K562 (cell line): Measurements from ENCODE around the gene ACOT7.

Source experiments
- BRD4 ChIP-seq: fragments of 200-600 bp; sonication (generic); IDR thresholded peaks from 2 replicates; pipeline ENCODE4 v1.6.1; 2017; ENCODE audit warnings: inconsistent platforms
- CTCF ChIP-seq, 3 experiments: IDR thresholded peaks in 2 of 3; conservative IDR thresholded peaks in 1 of 3; 2 replicates each; pipeline ENCODE4 v1.5.1; 2011 to 2012; ENCODE audit warnings: low read length in 3 of 3, mild to moderate bottlenecking in 3 of 3, control low read depth in 2 of 3, improper control_type of control experiment in 1 of 3, inconsistent platforms in 1 of 3, low read depth in 1 of 3, mixed read lengths in 1 of 3, moderate library complexity in 1 of 3; ENCODE audit not compliant: insufficient read depth in 2 of 3
- E2F6 ChIP-seq, 2 experiments: IDR thresholded peaks; 2 replicates each; pipeline ENCODE4 v1.6.1; 2011; ENCODE audit warnings: borderline replicate concordance in 1 of 2, control low read depth in 1 of 2, low read depth in 1 of 2, low read length in 1 of 2, mild to moderate bottlenecking in 1 of 2, mixed read lengths in 1 of 2, moderate library complexity in 1 of 2; ENCODE audit not compliant: insufficient read depth in 1 of 2, insufficient read length in 1 of 2, poor library complexity in 1 of 2, severe bottlenecking in 1 of 2; ENCODE audit errors: extremely low read depth in 1 of 2
- LCOR ChIP-seq: sonication (generic); formaldehyde crosslinking; IDR thresholded peaks from 2 replicates; pipeline ENCODE4 v1.8.0; 2022; ENCODE audit warnings: mild to moderate bottlenecking, missing genetic modification reagents
- MEIS2 ChIP-seq: fragments of 450-650 bp; IDR thresholded peaks from 2 replicates; pipeline ENCODE4 v1.6.1; 2014; ENCODE audit warnings: mild to moderate bottlenecking; ENCODE audit not compliant: partially characterized antibody
- SMC3 ChIP-seq: conservative IDR thresholded peaks from 2 replicates; pipeline ENCODE4 v1.6.1; 2011; ENCODE audit warnings: low read depth, low read length, improper control_type of control experiment; ENCODE audit not compliant: insufficient read depth
- TRIM28 ChIP-seq: fragments of 450-650 bp; IDR thresholded peaks from 2 replicates; pipeline ENCODE4 v1.6.1; 2017
- TF ChIP-seq, protein P1 (sequence below): fragments of 200-800 bp; sonication (Bioruptor generic); IDR thresholded peaks from 2 replicates; pipeline ENCODE4 v1.6.1; 2016; ENCODE audit warnings: missing genetic modification characterization, missing compliant biosample characterization

- TF ChIP-seq TRIM28 (no peak), SMC3 (no peak), E2F6 (IDR thresholded peaks at IDR 0.05; ENCODE audit: borderline replicate concordance in 1 of 2, extremely low read depth in 1 of 2, insufficient read depth in 1 of 2, insufficient read length in 1 of 2, low read depth in 1 of 2, low read length in 1 of 2, poor library complexity in 1 of 2, severe bottlenecking in 1 of 2) (no peak), BRD4 (no peak), MEIS2 (no peak), CTCF (IDR thresholded peaks at IDR 0.05 in 2 of 3, conservative IDR thresholded peaks at IDR 0.05 in 1 of 3; ENCODE audit: insufficient read depth in 2 of 3, low read depth in 1 of 3, low read length in 3 of 3) (no peak), LCOR (CRISPR knock-in tag) (no peak)
- TF ChIP-seq, protein P1, sequence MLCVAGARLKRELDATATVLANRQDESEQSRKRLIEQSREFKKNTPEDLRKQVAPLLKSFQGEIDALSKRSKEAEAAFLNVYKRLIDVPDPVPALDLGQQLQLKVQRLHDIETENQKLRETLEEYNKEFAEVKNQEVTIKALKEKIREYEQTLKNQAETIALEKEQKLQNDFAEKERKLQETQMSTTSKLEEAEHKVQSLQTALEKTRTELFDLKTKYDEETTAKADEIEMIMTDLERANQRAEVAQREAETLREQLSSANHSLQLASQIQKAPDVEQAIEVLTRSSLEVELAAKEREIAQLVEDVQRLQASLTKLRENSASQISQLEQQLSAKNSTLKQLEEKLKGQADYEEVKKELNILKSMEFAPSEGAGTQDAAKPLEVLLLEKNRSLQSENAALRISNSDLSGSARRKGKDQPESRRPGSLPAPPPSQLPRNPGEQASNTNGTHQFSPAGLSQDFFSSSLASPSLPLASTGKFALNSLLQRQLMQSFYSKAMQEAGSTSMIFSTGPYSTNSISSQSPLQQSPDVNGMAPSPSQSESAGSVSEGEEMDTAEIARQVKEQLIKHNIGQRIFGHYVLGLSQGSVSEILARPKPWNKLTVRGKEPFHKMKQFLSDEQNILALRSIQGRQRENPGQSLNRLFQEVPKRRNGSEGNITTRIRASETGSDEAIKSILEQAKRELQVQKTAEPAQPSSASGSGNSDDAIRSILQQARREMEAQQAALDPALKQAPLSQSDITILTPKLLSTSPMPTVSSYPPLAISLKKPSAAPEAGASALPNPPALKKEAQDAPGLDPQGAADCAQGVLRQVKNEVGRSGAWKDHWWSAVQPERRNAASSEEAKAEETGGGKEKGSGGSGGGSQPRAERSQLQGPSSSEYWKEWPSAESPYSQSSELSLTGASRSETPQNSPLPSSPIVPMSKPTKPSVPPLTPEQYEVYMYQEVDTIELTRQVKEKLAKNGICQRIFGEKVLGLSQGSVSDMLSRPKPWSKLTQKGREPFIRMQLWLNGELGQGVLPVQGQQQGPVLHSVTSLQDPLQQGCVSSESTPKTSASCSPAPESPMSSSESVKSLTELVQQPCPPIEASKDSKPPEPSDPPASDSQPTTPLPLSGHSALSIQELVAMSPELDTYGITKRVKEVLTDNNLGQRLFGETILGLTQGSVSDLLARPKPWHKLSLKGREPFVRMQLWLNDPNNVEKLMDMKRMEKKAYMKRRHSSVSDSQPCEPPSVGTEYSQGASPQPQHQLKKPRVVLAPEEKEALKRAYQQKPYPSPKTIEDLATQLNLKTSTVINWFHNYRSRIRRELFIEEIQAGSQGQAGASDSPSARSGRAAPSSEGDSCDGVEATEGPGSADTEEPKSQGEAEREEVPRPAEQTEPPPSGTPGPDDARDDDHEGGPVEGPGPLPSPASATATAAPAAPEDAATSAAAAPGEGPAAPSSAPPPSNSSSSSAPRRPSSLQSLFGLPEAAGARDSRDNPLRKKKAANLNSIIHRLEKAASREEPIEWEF (CRISPR knock-in tag) = no peak
Observed at GRCh38 chr1:6249739-6250689, 143.6 kb downstream of the ACOT7 start.
